GM12878 (cell line): ENCODE measurements around the gene GXYLT1. TPM values are rescaled to one million over a fixed set of nuclear protein-coding genes. Genes with fewer than 3 reads are reported as not detected.

Experiments
- ATAC-seq: fragments of 200-7000 bp; cut with Tn5 transposase; 3 replicates; pipeline ENCODE4 v1.9.1; 2020; ENCODE audit warnings: mild to moderate bottlenecking, moderate library complexity
- BruUV-seq: library from RNA; stranded (reverse); fragments of 400-500 nt; replicated peaks from 2 replicates; lab custom pipeline; 2021; lab: Mats Ljungman, UMichigan
- CTCF ChIA-PET: fragments of 300-600 bp; sonication (Branson Sonifier 250); formaldehyde crosslinking; extraction: SDS; loops from one replicate; lab custom pipeline; 2021; ENCODE audit warnings: inconsistent platforms; lab: Yijun Ruan, JAX
- POLR2A ChIA-PET: fragments of 350-600 bp; formaldehyde crosslinking; extraction: SDS; loops from one replicate; lab custom pipeline; 2021; ENCODE audit warnings: inconsistent platforms; lab: Charles Lee
- RAD21 ChIA-PET: fragments of 300-600 bp; sonication (Branson Sonifier 250); formaldehyde crosslinking; loops from one replicate; lab custom pipeline; 2023; ENCODE audit warnings: antibody characterized with exemption; ENCODE audit not compliant: unreplicated experiment; lab: Charles Lee
- SMC1A ChIA-PET: fragments of 300-600 bp; sonication (Branson Sonifier 250); formaldehyde crosslinking; loops from one replicate; lab custom pipeline; 2023; ENCODE audit not compliant: unreplicated experiment, uncharacterized antibody; lab: Charles Lee
- DNase-seq: peaks from one replicate; pipeline ENCODE4 v3.0.0-alpha.2; 2011; ENCODE audit warnings: low read depth, low spot score
- FAIRE-seq: peaks from 3 replicates; lab custom pipeline; 2011; peaks lifted over from hg19 to GRCh38; lab: Jason Lieb, UNC
- H2AFZ ChIP-seq: 2 replicates; pipeline ENCODE4 v1.6.0; 2011; ENCODE audit warnings: low read depth, low read length, control low read depth; ENCODE audit not compliant: control insufficient read depth
- H3K27ac ChIP-seq: 2 replicates; pipeline ENCODE4 v1.5.1; 2011; ENCODE audit warnings: control low read depth; ENCODE audit not compliant: control insufficient read depth, insufficient read depth
- H3K27me3 ChIP-seq, 2 experiments: replicated peaks in 1 of 2; 2 replicates each; pipeline versions ENCODE4 v1.6.0 to v1.6.1; 2011; ENCODE audit warnings: low read length in 1 of 2; ENCODE audit not compliant: control insufficient read depth in 2 of 2, insufficient read depth in 2 of 2
- H3K36me3 ChIP-seq, 2 experiments: 2 replicates each; pipeline ENCODE4 v1.5.1; 2011; ENCODE audit warnings: low read length in 1 of 2; ENCODE audit not compliant: control insufficient read depth in 2 of 2, insufficient read depth in 2 of 2
- H3K4me1 ChIP-seq: 2 replicates; pipeline ENCODE4 v1.6.1; 2011; ENCODE audit warnings: mild to moderate bottlenecking, low read length, moderate library complexity, mixed read lengths; ENCODE audit not compliant: control insufficient read depth, insufficient read depth
- H3K4me2 ChIP-seq: 2 replicates; pipeline ENCODE4 v1.6.0; 2011; ENCODE audit warnings: control low read depth; ENCODE audit not compliant: control insufficient read depth, insufficient read depth
- H3K4me3 ChIP-seq: fragments of 200-600 bp; sonication (generic); 2 replicates; pipeline ENCODE4 v1.5.1; 2016
- H3K79me2 ChIP-seq: 2 replicates; pipeline ENCODE4 v1.6.0; 2011; ENCODE audit warnings: low read length; ENCODE audit not compliant: control insufficient read depth, insufficient read depth
- H3K9ac ChIP-seq: 2 replicates; pipeline ENCODE4 v1.8.0; 2011; ENCODE audit warnings: low read length, control low read depth, mixed read lengths; ENCODE audit not compliant: control insufficient read depth, insufficient read depth
- H3K9me3 ChIP-seq: replicated peaks from 3 replicates; pipeline ENCODE4 v1.5.1; 2011; ENCODE audit warnings: mild to moderate bottlenecking, low read length; ENCODE audit not compliant: control insufficient read depth, insufficient read depth
- H4K20me1 ChIP-seq: 2 replicates; pipeline ENCODE4 v1.6.0; 2011; ENCODE audit not compliant: control insufficient read depth, insufficient read depth
- IKZF1 ChIP-seq: fragments of 450-650 bp; conservative IDR thresholded peaks from 2 replicates; pipeline ENCODE4 v1.6.1; 2017; ENCODE audit warnings: antibody characterized with exemption, mild to moderate bottlenecking
- IKZF2 ChIP-seq, 2 experiments: fragments of 450-650 bp; IDR thresholded peaks; 2 replicates each; pipeline ENCODE4 v1.6.1; 2017; ENCODE audit warnings: mild to moderate bottlenecking in 2 of 2, moderate library complexity in 2 of 2
- MXI1 ChIP-seq: fragments of 150-350 bp; IDR thresholded peaks from 2 replicates; pipeline ENCODE4 v1.6.1; 2011; ENCODE audit warnings: low read depth, mild to moderate bottlenecking, inconsistent platforms, low read length, improper control_type of control experiment
- NFIC ChIP-seq: IDR thresholded peaks from 2 replicates; pipeline ENCODE4 v1.6.1; 2012; ENCODE audit warnings: low read depth, mild to moderate bottlenecking, inconsistent platforms, low read length, moderate library complexity
- RUNX3 ChIP-seq: IDR thresholded peaks from 2 replicates; pipeline ENCODE4 v1.6.1; 2012; ENCODE audit warnings: low read length, inconsistent platforms
- SPI1 ChIP-seq: IDR thresholded peaks from 2 replicates; pipeline ENCODE4 v1.6.1; 2011; ENCODE audit warnings: low read depth, mild to moderate bottlenecking, low read length, moderate library complexity, borderline replicate concordance; ENCODE audit not compliant: insufficient read depth
- WRNIP1 ChIP-seq: IDR thresholded peaks from 2 replicates; pipeline ENCODE4 v1.6.1; 2011; ENCODE audit warnings: low read depth, low read length, improper control_type of control experiment, borderline replicate concordance
- ZNF24 ChIP-seq: fragments of 450-650 bp; IDR thresholded peaks from 2 replicates; pipeline ENCODE4 v1.6.1; 2017; ENCODE audit warnings: antibody characterized with exemption, mild to moderate bottlenecking
- WGBS: methylation state at CpG from one replicate; pipeline ENCODE4 v1.1.6; 2016; ENCODE audit warnings: low lambda C conversion rate; ENCODE audit not compliant: insufficient replicate concordance, insufficient coverage; ENCODE audit errors: missing lambda C conversion rate; 5-methylcytosine and 5-hydroxymethylcytosine counted together
- in situ Hi-C: fragments of 300-500 bp; cut with MboI; formaldehyde crosslinking; loops from 9 replicates; pipeline ENCODE4 v1.14.3; 2018; ENCODE audit warnings: mixed read lengths
- intact Hi-C: fragments of 100-400 bp; cut with micrococcal nuclease; formaldehyde crosslinking; loops from one replicate; pipeline ENCODE4 v1.14.2; 2022; ENCODE audit not compliant: unreplicated experiment
- polyA plus RNA-seq, 11 experiments: library from polyadenylated mRNA; depleted of rRNA in 4 of 11; unstranded in 6 of 11; stranded (reverse) in 5 of 11; fragments of >200 nt; fragmentation: Nextera tagmentation in 4 of 11; fragmentation: Illumina TruSeq in 1 of 11; extraction: Ambion mirVana in 4 of 11; extraction: Trizol in 1 of 11; gene quantifications; 1 replicate in 1 of 11; 2 replicates in 10 of 11; pipeline versions ENCODE4 v1.2.1 to v1.2.3, GENCODE V29; 2011 to 2016; ENCODE audit warnings: inconsistent platforms in 2 of 11, missing spikeins in 2 of 11, low read depth in 1 of 11
- total RNA-seq, 4 experiments: library from RNA; depleted of rRNA in 3 of 4; stranded (reverse); fragments of >200 nt in 3 of 4; fragmentation: Illumina TruSeq in 1 of 4; extraction: Trizol in 1 of 4; gene quantifications; 2 replicates each; pipeline versions ENCODE4 v1.2.1 to v1.2.3, GENCODE V29; 2013 to 2021
- TF ChIP-seq, protein P1 (sequence below): fragments of 450-650 bp; IDR thresholded peaks from 2 replicates; pipeline ENCODE4 v1.6.1; 2017; ENCODE audit warnings: low read depth, mild to moderate bottlenecking, moderate library complexity

Gene GXYLT1
- total and polyA plus RNA-seq, 10 of the 15 experiments (the other 5 are each of a cell fraction or from before 2014, with no cell fraction given): 2.3 to 14.9 (median 8.9) TPM

DNA sequence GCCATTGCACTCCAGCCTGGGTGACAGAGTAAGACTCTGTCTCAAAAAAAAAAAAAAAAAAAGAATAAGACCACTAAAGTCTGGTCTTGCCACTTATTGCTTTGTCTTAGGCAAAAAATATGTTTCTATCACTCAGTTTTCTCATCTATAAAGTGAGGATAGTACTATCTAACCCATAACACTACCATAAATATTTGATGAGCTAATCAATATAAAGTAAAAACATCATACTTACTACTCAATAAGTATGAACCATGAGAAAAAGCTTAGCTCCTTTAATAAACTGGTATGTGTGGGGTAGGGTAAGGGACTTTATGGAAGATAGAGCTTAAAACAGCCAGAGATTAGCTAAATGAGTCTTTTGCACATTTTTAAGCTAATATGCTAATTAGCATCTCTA lies 85.5 kb downstream of the GXYLT1 start (continued):
- no peak for TF ChIP-seq RUNX3
- no peak for TF ChIP-seq WRNIP1

DNA sequence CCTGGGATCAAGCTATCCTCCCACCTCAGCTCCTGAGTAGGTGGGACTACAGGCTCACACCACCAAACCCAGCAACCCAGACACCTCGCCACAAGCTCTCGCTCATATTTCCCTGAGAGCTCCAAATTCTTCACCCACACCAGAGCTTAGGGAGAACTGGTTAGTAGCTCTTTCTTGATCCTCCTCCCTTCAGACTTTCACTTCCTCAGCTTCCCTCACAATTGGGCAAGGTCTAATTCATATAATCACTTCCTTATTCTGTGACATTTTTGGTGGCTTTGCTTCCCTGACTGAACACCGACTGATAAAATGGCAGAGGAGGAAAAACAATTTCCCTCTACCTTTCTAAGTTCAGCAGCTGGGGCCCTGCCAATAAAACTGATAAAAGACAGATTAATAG lies 88.5 kb downstream of the GXYLT1 start:
- Histone ChIP-seq H3K27me3 (no peaks in the 10 kb centered on the region), H4K20me1 (no peaks in the 10 kb centered on the region), H3K36me3 (no peaks in the 10 kb centered on the region), H3K9me3 (no peaks in the 10 kb centered on the region), H3K4me2 (peak overlapping the region; percentile 38; the same call in 1 of the 2 replicates), H3K9ac (no peak overlapping the region), H3K79me2 (no peaks in the 10 kb centered on the region), H3K4me3 (no peak overlapping the region), H2AFZ (no peak overlapping the region), H3K27ac (no peak overlapping the region)
- WGBS: 0% methylated on average over 3 of the region's 3 CpGs
- in situ Hi-C loops (no loop called here), intact Hi-C loops (no loop called here)
- BruUV-seq: no TSS peak
- ChIA-PET POLR2A (no interaction called here), CTCF (interaction anchor here (0.7 to 1.7 kb wide), 3 partner anchors 21 to 276 kb away, joined by 3 to 6 read pairs (median 4); no protein-coding TSS in a partner anchor), RAD21 (interaction anchor here (1.0 to 1.1 kb wide), 2 partner anchors 86 to 131 kb away, joined by 3 read pairs; no protein-coding TSS in a partner anchor)
- DNase-seq: peak; percentile 20
- ATAC-seq: peak; percentile 85
- peak; percentile 46 for TF ChIP-seq IKZF1
- TF ChIP-seq, protein P1, sequence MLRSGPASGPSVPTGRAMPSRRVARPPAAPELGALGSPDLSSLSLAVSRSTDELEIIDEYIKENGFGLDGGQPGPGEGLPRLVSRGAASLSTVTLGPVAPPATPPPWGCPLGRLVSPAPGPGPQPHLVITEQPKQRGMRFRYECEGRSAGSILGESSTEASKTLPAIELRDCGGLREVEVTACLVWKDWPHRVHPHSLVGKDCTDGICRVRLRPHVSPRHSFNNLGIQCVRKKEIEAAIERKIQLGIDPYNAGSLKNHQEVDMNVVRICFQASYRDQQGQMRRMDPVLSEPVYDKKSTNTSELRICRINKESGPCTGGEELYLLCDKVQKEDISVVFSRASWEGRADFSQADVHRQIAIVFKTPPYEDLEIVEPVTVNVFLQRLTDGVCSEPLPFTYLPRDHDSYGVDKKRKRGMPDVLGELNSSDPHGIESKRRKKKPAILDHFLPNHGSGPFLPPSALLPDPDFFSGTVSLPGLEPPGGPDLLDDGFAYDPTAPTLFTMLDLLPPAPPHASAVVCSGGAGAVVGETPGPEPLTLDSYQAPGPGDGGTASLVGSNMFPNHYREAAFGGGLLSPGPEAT: 0 out of 2 replicates have a peak, but pooled peaks have one; percentile 14
- TF ChIP-seq NFIC: no peak
- 0 out of 2 replicates have a peak, but pooled peaks have one; percentile 49 for TF ChIP-seq MXI1
- peak; percentile 93 for TF ChIP-seq SPI1
- TF ChIP-seq IKZF2 (IDR thresholded peaks at IDR 0.05): peak; percentile 43 to 53; a peak in 2 of 4 replicates
- TF ChIP-seq RUNX3: peak; percentile 12; the same call in 1 of the 2 replicates
- no peak for TF ChIP-seq ZNF24
- TF ChIP-seq, all 136 proteins: peak for 6
- SMC1A ChIA-PET: interaction anchor here (0.6 to 1.8 kb wide), 5 partner anchors 17 to 1494 kb away, joined by 3 to 5 read pairs (median 3); no protein-coding TSS in a partner anchor
- H3K4me1 ChIP-seq: no peaks in the 10 kb centered on the region; the same call in 1 of the 2 replicates
- no peak for FAIRE-seq
